ENCODE measurements around the gene C10orf67. TPM values are rescaled to one million over a fixed set of nuclear protein-coding genes. Genes with fewer than 3 reads are reported as not detected.

The C10orf67 gene
- total RNA-seq, 1 experiment from 2014 or later = 0.45 TPM

DNA sequence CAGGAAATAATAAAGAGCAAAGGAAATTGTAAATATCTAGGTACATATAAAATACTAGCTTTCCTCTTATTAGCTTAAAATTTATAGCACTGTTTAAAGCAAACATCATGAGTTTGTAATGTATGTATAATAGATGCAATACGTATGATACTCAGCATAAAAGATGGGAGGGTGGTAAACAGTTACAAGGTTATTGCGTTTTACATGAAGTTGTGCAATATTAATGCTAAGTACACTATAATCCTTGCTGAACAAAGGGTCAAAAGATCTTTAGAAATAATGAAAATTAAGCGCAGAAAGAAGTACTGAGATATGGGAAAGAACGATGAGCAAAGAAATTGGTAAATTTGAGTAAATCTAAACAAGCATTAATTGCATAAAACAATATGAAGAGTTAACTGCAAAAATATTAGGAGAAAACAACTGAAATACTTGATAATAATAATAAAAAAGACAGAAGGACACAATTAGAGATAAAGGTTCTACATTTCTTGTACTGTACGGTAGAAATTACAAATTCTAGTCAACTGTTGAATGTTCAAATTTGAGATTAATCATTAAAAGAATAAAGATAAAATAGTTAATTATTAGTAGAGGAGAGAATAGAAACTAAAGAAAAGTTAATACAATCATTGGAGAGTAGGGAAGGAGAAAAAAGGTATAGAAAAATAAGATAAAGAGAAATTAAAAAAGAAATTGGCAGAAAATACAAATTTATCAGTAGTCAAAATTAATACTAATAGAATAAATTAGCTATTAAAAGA lies 17.9 kb downstream of the C10orf67 start:
- TF ChIP-seq, protein P1, sequence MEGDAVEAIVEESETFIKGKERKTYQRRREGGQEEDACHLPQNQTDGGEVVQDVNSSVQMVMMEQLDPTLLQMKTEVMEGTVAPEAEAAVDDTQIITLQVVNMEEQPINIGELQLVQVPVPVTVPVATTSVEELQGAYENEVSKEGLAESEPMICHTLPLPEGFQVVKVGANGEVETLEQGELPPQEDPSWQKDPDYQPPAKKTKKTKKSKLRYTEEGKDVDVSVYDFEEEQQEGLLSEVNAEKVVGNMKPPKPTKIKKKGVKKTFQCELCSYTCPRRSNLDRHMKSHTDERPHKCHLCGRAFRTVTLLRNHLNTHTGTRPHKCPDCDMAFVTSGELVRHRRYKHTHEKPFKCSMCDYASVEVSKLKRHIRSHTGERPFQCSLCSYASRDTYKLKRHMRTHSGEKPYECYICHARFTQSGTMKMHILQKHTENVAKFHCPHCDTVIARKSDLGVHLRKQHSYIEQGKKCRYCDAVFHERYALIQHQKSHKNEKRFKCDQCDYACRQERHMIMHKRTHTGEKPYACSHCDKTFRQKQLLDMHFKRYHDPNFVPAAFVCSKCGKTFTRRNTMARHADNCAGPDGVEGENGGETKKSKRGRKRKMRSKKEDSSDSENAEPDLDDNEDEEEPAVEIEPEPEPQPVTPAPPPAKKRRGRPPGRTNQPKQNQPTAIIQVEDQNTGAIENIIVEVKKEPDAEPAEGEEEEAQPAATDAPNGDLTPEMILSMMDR (IDR thresholded peaks at IDR 0.05; ENCODE audit: unreplicated experiment) = no peak
- BruUV-seq (replicated peaks) = no TSS peak
- DNase-seq = no peak
- Mint-ChIP-seq H3K4me3 (ENCODE audit: low read depth, unreplicated experiment) (no peak overlapping the region), H3K36me3 (ENCODE audit: insufficient read depth, unreplicated experiment) (no peaks in the 10 kb centered on the region), H3K27ac (ENCODE audit: unreplicated experiment) (no peak overlapping the region), H3K9me3 (ENCODE audit: low read depth, unreplicated experiment) (no peaks in the 10 kb centered on the region), H3K4me1 (ENCODE audit: low read depth, unreplicated experiment) (peaks cover 12% of the 10 kb centered on the region), H3K27me3 (ENCODE audit: unreplicated experiment) (no peaks in the 10 kb centered on the region)
- intact Hi-C loops (cut with micrococcal nuclease; ENCODE audit: unreplicated experiment) = no loop called here
- CTCF ChIA-PET = no interaction called here

DNA sequence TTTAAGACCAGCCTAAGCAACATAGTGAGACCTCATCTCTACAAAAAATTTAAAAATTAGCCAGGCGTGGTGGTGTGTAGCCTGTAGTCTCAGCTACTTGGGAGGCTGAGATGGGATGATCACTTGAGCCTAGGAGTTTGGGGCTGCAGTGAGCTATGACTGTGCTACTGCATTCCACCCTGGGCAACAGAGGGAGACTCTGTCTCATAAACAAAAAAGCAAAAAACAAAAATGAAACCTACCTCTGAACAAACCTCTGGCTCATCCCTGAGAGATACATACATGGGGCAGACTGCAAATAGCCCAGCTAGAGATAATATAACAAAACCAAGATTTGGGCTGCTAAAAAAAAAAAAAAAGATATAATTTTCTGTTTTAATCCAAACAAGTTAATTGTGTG lies 19.5 kb downstream of the C10orf67 start:
- no peak overlapping the region for H3K4me3 Mint-ChIP-seq (ENCODE audit: low read depth, unreplicated experiment)
- H3K9me3 Mint-ChIP-seq (ENCODE audit: low read depth, unreplicated experiment) = no peaks in the 10 kb centered on the region
- no peak overlapping the region for H3K27ac Mint-ChIP-seq (ENCODE audit: unreplicated experiment)
- peaks cover 11% of the 10 kb centered on the region for H3K4me1 Mint-ChIP-seq (ENCODE audit: low read depth, unreplicated experiment)
- TF ChIP-seq, protein P1 (IDR thresholded peaks at IDR 0.05; ENCODE audit: unreplicated experiment) = no peak
- DNase-seq = no peak
- H3K27me3 Mint-ChIP-seq (ENCODE audit: unreplicated experiment) = no peaks in the 10 kb centered on the region
- BruUV-seq (replicated peaks) = no TSS peak
- CTCF ChIA-PET = no interaction called here
- intact Hi-C loops (cut with micrococcal nuclease; ENCODE audit: unreplicated experiment) = no loop called here
- no peaks in the 10 kb centered on the region for H3K36me3 Mint-ChIP-seq (ENCODE audit: insufficient read depth, unreplicated experiment)

DNA sequence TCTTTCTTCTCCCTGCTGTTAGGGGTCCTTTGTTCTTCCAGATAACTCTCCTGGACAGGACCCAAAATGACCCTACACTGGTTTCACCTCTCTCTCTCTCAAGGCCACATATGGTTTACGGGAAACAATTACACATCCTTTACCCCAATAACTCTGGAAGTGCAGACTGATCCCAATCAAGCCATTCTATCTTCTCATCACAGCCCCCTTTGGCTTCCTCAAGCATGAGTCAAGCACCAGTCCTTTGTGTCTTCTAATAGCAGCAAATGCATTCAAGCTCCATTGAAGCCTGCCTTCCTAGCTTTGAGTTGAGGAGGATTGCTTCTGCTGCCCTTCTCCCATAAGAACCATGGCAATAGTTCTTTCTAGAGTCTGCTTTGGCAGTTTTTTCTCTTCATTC lies 20.2 kb downstream of the C10orf67 start:
- CTCF ChIA-PET = no interaction called here
- H3K4me3 Mint-ChIP-seq (ENCODE audit: low read depth, unreplicated experiment) = no peak overlapping the region
- intact Hi-C loops (cut with micrococcal nuclease; ENCODE audit: unreplicated experiment) = no loop called here
- no peak overlapping the region for H3K27ac Mint-ChIP-seq (ENCODE audit: unreplicated experiment)
- TF ChIP-seq, protein P1 (IDR thresholded peaks at IDR 0.05; ENCODE audit: unreplicated experiment) = no peak
- no peaks in the 10 kb centered on the region for H3K36me3 Mint-ChIP-seq (ENCODE audit: insufficient read depth, unreplicated experiment)
- no peaks in the 10 kb centered on the region for H3K9me3 Mint-ChIP-seq (ENCODE audit: low read depth, unreplicated experiment)
- no TSS peak for BruUV-seq (replicated peaks)
- no peaks in the 10 kb centered on the region for H3K27me3 Mint-ChIP-seq (ENCODE audit: unreplicated experiment)
- peaks cover 11% of the 10 kb centered on the region for H3K4me1 Mint-ChIP-seq (ENCODE audit: low read depth, unreplicated experiment)
- DNase-seq = no peak

DNA sequence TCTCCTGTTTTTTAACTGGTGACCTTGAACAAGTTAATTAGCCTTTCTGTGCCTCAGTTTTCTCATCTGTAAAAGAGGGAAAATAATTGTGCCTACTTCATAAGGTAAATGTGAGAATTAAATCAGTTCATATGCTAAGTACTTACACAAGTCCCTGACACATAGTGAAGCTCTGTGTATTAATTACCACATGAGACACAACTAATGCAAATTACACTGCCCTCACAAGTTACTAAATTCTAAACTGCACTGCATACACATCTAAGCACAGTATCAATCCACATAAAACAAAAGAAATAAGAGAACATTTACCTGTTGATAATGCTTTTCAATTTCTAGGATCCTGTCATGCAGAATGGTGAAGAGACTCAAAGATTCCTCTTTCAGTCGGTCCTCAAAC lies 22.5 kb downstream of the C10orf67 start:
- DNase-seq = no peak
- intact Hi-C loops (cut with micrococcal nuclease; ENCODE audit: unreplicated experiment) = no loop called here
- CTCF ChIA-PET = no interaction called here
- no peak overlapping the region for H3K4me3 Mint-ChIP-seq (ENCODE audit: low read depth, unreplicated experiment)
- H3K27me3 Mint-ChIP-seq (ENCODE audit: unreplicated experiment) = no peaks in the 10 kb centered on the region
- H3K27ac Mint-ChIP-seq (ENCODE audit: unreplicated experiment) = no peak overlapping the region
- BruUV-seq (replicated peaks) = no TSS peak
- no peaks in the 10 kb centered on the region for H3K36me3 Mint-ChIP-seq (ENCODE audit: insufficient read depth, unreplicated experiment)
- peaks cover 11% of the 10 kb centered on the region for H3K4me1 Mint-ChIP-seq (ENCODE audit: low read depth, unreplicated experiment)
- TF ChIP-seq, protein P1 (IDR thresholded peaks at IDR 0.05; ENCODE audit: unreplicated experiment) = no peak
- no peaks in the 10 kb centered on the region for H3K9me3 Mint-ChIP-seq (ENCODE audit: low read depth, unreplicated experiment)

Data from Calu3 (cell line).